CD4-positive, alpha-beta T cell treated with Interleukin-10 for 1 hour (primary cell): Measurements from ENCODE around the gene PERP.

Source experiments
- DNase-seq: peaks from one replicate; pipeline ENCODE4 v3.0.0-alpha.2; 2020

Gene PERP

GRCh38 chr6:138044458-138044857 lies 62.8 kb downstream of the PERP start:
- DNase-seq, result no peak
